Neuron (in vitro differentiated cells): Measurements from ENCODE around the gene ANTXRL.
"Not testable (repeated sequence)": the region's sequence is repeated elsewhere in the genome, so short reads cannot be mapped to it uniquely, and the experiment has no call there.

ENCODE experiments used
- H2AFZ ChIP-seq: one replicate; pipeline ENCODE4 v1.6.1; 2013; ENCODE audit warnings: low read depth, mild to moderate bottlenecking, inconsistent platforms, low read length, moderate library complexity
- H3K27me3 ChIP-seq: one replicate; pipeline ENCODE4 v1.6.1; 2013; ENCODE audit warnings: low read length; ENCODE audit not compliant: insufficient read depth
- H3K36me3 ChIP-seq: one replicate; pipeline ENCODE4 v1.6.1; 2013; ENCODE audit warnings: low read length; ENCODE audit not compliant: insufficient read depth
- H3K4me1 ChIP-seq: one replicate; pipeline ENCODE4 v1.6.1; 2013; ENCODE audit warnings: low read length; ENCODE audit not compliant: insufficient read depth
- H3K4me3 ChIP-seq: 2 replicates; pipeline ENCODE4 v1.5.1; 2013; ENCODE audit warnings: mild to moderate bottlenecking, low read length, moderate library complexity
- H3K9me3 ChIP-seq: one replicate; pipeline ENCODE4 v1.6.1; 2013; ENCODE audit warnings: low read length

The ANTXRL gene

DNA sequence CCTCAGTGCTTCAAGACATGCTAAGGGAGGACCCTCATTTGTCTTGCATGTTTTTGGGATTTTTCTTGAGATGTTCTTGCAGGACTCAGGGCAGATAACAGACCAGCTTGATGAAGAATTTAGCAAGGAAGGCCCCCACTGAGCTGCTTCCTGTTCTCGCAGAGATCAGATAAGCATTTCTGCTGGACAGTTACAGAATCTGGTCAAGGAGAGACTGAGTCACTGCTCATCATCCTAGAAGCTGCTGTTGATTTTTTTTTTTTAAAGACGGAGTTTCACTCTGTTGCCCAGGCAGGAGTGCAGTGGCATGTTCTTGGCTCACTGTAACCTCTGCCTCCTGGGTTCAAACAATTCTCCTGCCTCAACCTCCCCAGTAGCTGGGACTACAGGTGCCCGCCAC lies 87.6 kb downstream of the ANTXRL start:
- H3K9me3 ChIP-seq, H3K4me3 ChIP-seq, H3K36me3 ChIP-seq, H3K27me3 ChIP-seq, H2AFZ ChIP-seq, H3K4me1 ChIP-seq: not testable (repeated sequence)

DNA sequence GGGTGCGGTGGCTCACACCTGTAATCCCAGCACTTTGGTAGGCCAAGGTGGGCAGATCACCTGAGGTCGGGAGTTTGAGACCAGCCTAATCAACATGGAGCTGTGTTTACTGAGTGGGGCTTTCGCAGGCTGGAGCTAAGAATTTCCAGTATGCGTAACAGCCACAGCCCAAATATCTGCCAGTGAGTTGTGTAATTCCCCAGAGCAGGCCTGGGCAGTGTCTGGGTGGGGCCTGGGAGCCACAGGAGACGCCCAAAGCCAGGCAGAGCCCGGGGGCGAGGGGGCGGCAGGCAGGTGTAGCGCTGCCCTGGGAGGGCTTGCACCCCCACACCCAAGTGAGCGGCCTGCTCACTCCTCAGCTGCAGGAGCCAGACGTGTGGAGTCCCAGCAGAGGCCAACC lies 88.6 kb downstream of the ANTXRL start, which contains the start of gene ANXA8L1:
Gene ANXA8L1, plus strand, starts transcription at position 371 of the 400 bp plus-strand sequence. CDS start 76 bp downstream, outside the sequence.
- not testable (repeated sequence) for H3K36me3 ChIP-seq, H3K9me3 ChIP-seq, H3K4me3 ChIP-seq, H2AFZ ChIP-seq, H3K4me1 ChIP-seq, H3K27me3 ChIP-seq

DNA sequence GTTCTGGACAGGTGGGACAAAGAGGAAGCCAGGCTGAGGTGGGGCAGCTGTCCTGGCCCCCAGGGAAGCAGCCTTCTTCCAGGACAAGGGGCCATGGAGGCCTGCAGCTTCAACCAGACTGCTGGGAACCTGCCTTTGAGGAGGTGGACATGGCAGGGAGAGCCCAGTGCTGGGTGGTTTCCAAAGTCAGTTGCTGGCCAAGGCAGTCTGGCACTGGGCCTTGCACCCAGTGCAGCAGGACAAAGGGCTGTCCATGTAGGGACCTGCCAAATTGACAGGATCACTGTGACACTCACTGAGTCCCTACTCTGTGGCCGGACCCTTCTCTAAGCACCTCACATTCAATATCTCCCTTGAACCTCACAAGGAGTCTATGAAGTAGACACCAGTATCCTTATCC lies 90.2 kb downstream of the ANTXRL start:
- not testable (repeated sequence) for H2AFZ ChIP-seq, H3K36me3 ChIP-seq, H3K4me1 ChIP-seq, H3K9me3 ChIP-seq, H3K27me3 ChIP-seq, H3K4me3 ChIP-seq

DNA sequence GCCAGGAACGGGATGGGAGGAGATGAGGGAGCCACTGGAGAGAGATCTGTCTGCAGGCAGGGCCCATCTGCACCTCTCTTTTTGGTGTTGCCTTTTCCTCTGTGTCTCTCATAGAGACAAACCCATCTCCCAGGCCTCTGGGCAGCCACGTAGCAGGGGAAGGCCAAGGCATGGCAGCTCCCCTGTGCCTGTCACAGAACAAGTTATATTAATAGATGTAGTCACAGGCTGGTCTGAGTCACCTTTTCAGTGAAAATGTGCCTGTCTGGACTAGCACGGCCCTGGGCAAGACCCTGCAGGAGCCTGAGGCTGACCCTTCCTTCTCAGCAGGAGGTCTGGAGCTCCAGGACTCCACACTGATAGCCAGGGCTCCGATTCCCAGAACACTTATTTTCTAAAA lies 90.9 kb downstream of the ANTXRL start:
- H3K9me3 ChIP-seq, H2AFZ ChIP-seq, H3K36me3 ChIP-seq, H3K27me3 ChIP-seq, H3K4me3 ChIP-seq, H3K4me1 ChIP-seq: not testable (repeated sequence)

DNA sequence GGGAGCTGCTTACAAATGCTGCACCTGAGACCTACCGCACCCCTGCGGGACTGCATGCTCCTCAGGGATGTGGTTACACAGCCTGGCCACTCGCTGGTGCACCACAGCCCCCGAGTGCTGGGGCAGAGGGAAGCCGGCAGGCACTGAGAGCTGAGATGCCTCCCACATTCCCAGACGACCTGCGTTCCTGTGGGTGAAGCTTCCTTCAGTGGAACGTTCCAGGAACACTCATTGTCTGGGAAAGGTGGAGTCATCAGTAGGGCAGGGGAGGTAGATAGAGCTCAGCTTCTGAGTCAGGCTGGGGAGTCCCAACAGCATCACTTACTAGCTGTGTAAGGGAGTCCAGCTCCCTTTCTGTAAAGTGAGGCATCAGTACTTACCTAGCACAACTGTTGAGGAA lies 91.3 kb downstream of the ANTXRL start:
- H2AFZ ChIP-seq, H3K9me3 ChIP-seq, H3K27me3 ChIP-seq, H3K4me1 ChIP-seq, H3K36me3 ChIP-seq, H3K4me3 ChIP-seq: not testable (repeated sequence)

DNA sequence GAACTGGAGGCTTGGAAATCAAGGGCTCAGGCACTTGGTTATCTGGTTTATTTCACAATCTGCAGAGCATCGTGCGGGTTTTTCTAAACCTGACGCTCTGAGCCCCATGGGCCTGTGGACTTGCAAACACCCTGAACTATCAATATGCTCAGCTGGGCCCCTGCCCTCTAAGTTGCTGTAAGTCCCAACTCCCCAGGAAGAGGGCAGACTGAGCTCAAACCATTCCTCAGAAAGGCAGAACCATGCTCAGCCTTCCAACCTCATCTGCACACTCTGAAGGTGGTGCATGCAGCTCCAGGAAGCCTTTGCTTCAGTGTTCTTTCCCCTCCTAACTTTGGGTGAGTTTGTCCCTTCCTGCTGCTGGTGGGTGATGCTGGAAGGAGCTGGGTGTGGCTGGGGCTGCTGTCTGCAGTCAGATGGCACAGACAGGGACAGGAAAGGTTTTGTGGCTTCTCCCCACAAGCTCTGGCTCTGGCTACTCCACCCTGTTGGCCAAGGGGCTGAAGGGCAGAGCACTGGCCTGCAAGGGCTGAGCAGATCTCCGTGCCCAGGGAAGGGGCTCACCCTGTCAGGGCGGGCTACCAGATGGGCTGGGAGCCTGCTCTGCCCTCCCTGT lies 92.5 kb downstream of the ANTXRL start:
- H3K4me3 ChIP-seq, H3K27me3 ChIP-seq, H3K36me3 ChIP-seq, H3K4me1 ChIP-seq, H2AFZ ChIP-seq, H3K9me3 ChIP-seq: not testable (repeated sequence)
